ENCODE measurements around the gene ADAM10. TPM values are rescaled to one million over a fixed set of nuclear protein-coding genes. Genes with fewer than 3 reads are reported as not detected.
"Not testable (repeated sequence)": the region's sequence is repeated elsewhere in the genome, so short reads cannot be mapped to it uniquely, and the experiment has no call there.

The ADAM10 gene
- total and polyA plus RNA-seq, 2 donors (not counting 1 experiment from before 2014, with no cell fraction given), result 18.8 to 138 TPM

DNA sequence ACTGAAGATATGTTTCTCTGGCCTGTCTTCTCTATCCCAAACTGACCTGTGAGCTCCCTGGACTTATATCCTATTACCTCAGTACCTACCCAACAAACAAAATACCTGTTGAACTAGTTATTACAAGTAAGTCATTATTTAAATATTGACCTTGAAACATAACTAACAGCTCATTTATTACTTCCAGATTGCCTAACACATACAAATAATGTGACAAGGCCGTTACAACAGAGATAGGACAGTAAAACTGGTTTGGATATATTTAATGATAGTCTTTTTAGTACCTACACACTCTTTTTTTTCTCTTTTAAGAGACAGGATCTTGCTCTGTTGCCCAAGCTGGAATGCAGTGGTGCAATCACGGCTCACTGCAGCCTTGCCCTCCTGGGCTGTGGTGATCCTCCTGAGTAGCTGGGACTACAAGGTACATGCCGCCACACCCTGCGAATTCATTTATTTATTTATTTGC, 145.0 kb downstream of the ADAM10 start:
- ATAC-seq (ENCODE audit: low read depth) (no peak), DNase-seq (no peak)
- H3K4me1 ChIP-seq (ENCODE audit: control insufficient read depth in 2 of 2, insufficient read depth in 2 of 2, low read length in 2 of 2), result no peaks in the 10 kb centered on the region
- no peaks in the 10 kb centered on the region for H3K27me3 ChIP-seq (replicated peaks in 1 of 4; ENCODE audit: control extremely low read depth in 1 of 4, control insufficient read depth in 3 of 4, insufficient read depth in 4 of 4, low read length in 3 of 4)
- Mint-ChIP-seq H3K27ac (no peak overlapping the region), H3K27me3 (no peaks in the 10 kb centered on the region), H3K4me1 (peaks cover 6% of the 10 kb centered on the region), H3K4me3 (no peak overlapping the region), H3K9me3 (ENCODE audit: insufficient read depth) (no peaks in the 10 kb centered on the region)
- intact Hi-C loops (cut with micrococcal nuclease), result no loop called here
- WGBS (ENCODE audit: insufficient coverage), result 96% methylated on average over 2 of the region's 4 CpGs
- ChIA-PET CTCF (interaction anchor here (1.1 kb wide), 1 partner anchor 15 kb away, joined by 3 read pairs; no protein-coding TSS in a partner anchor), POLR2A (no interaction called here)
- no peaks in the 10 kb centered on the region for H4K20me1 ChIP-seq (ENCODE audit: control insufficient read depth, insufficient read depth, low read length, poor library complexity, severe bottlenecking)
- H3K4me3 ChIP-seq (ENCODE audit: control extremely low read depth in 1 of 5, extremely low read depth in 1 of 5, insufficient read depth in 1 of 5, low read depth in 2 of 5, low read length in 4 of 5), result no peak overlapping the region
- no peaks in the 10 kb centered on the region for H3K79me2 ChIP-seq (ENCODE audit: control insufficient read depth, insufficient read depth, low read length)
- H3K36me3 ChIP-seq (replicated peaks in 1 of 2; ENCODE audit: control extremely low read depth in 1 of 2, control insufficient read depth in 1 of 2, extremely low read depth in 1 of 2, insufficient read depth in 2 of 2, low read length in 1 of 2), result peaks cover 0 to 31% of the 10 kb centered on the region in 2 experiments
- no peak overlapping the region for H3K4me2 ChIP-seq (replicated peaks; ENCODE audit: low read depth, low read length, poor library complexity, severe bottlenecking)
- no peak overlapping the region for H3K27ac ChIP-seq (ENCODE audit: low read length in 2 of 2)
- H3K9ac ChIP-seq (ENCODE audit: low read length), result no peak overlapping the region
- no peak overlapping the region for H2AFZ ChIP-seq (ENCODE audit: insufficient read depth, low read depth, low read length, poor library complexity, severe bottlenecking)
- H3K9me3 ChIP-seq (ENCODE audit: control extremely low read depth in 1 of 3, control insufficient read depth in 2 of 3, insufficient read depth in 1 of 3, low read length in 2 of 3), result no peaks in the 10 kb centered on the region
- TF ChIP-seq, protein P1, sequence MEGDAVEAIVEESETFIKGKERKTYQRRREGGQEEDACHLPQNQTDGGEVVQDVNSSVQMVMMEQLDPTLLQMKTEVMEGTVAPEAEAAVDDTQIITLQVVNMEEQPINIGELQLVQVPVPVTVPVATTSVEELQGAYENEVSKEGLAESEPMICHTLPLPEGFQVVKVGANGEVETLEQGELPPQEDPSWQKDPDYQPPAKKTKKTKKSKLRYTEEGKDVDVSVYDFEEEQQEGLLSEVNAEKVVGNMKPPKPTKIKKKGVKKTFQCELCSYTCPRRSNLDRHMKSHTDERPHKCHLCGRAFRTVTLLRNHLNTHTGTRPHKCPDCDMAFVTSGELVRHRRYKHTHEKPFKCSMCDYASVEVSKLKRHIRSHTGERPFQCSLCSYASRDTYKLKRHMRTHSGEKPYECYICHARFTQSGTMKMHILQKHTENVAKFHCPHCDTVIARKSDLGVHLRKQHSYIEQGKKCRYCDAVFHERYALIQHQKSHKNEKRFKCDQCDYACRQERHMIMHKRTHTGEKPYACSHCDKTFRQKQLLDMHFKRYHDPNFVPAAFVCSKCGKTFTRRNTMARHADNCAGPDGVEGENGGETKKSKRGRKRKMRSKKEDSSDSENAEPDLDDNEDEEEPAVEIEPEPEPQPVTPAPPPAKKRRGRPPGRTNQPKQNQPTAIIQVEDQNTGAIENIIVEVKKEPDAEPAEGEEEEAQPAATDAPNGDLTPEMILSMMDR (IDR thresholded peaks at IDR 0.05), result no peak
- TF ChIP-seq EZH2 (IDR thresholded peaks at IDR 0.05; ENCODE audit: borderline replicate concordance, insufficient read depth, low read depth, low read length, poor library complexity, severe bottlenecking), result no peak

DNA sequence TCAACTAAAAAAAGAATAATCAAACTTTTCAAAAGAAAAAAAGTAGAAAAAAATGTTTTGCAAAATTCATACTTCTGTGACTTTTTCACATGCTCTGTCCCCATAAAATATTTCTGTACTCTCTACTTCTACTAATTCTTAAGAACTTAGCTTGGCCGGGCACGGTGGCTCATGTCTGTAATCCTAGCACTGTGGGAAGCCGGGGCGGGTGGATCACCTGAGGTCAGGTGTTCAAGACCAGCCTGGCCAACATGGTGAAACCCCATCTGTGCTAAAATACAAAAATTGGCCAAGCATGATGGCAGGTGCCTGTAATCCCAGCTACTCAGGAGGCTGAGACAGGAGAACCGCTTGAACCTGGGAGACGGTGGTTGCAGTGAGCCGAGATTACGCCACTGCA, 145.6 kb downstream of the ADAM10 start:
- H3K4me3 Mint-ChIP-seq; H3K4me1 ChIP-seq (ENCODE audit: control insufficient read depth in 2 of 2, insufficient read depth in 2 of 2, low read length in 2 of 2); H4K20me1 ChIP-seq (ENCODE audit: control insufficient read depth, insufficient read depth, low read length, poor library complexity, severe bottlenecking); H2AFZ ChIP-seq (ENCODE audit: insufficient read depth, low read depth, low read length, poor library complexity, severe bottlenecking); POLR2A ChIA-PET; H3K27me3 Mint-ChIP-seq; DNase-seq; H3K27me3 ChIP-seq (replicated peaks in 1 of 4; ENCODE audit: control extremely low read depth in 1 of 4, control insufficient read depth in 3 of 4, insufficient read depth in 4 of 4, low read length in 3 of 4); H3K79me2 ChIP-seq (ENCODE audit: control insufficient read depth, insufficient read depth, low read length); H3K9ac ChIP-seq (ENCODE audit: low read length); intact Hi-C loops (cut with micrococcal nuclease); H3K4me3 ChIP-seq (ENCODE audit: control extremely low read depth in 1 of 5, extremely low read depth in 1 of 5, insufficient read depth in 1 of 5, low read depth in 2 of 5, low read length in 4 of 5); H3K4me2 ChIP-seq (replicated peaks; ENCODE audit: low read depth, low read length, poor library complexity, severe bottlenecking); H3K9me3 Mint-ChIP-seq (ENCODE audit: insufficient read depth); H3K4me1 Mint-ChIP-seq; H3K9me3 ChIP-seq (ENCODE audit: control extremely low read depth in 1 of 3, control insufficient read depth in 2 of 3, insufficient read depth in 1 of 3, low read length in 2 of 3); H3K27ac Mint-ChIP-seq; H3K27ac ChIP-seq (ENCODE audit: low read length in 2 of 2); ATAC-seq (ENCODE audit: low read depth): not testable (repeated sequence)
- peaks cover 0 to 29% of the 10 kb centered on the region in 2 experiments for H3K36me3 ChIP-seq (replicated peaks in 1 of 2; ENCODE audit: control extremely low read depth in 1 of 2, control insufficient read depth in 1 of 2, extremely low read depth in 1 of 2, insufficient read depth in 2 of 2, low read length in 1 of 2)
- CTCF ChIA-PET, result interaction anchor here (1.1 kb wide), 1 partner anchor 16 kb away, joined by 3 read pairs; no protein-coding TSS in a partner anchor
- 100% methylated on average over 8 of the region's 8 CpGs for WGBS (ENCODE audit: insufficient coverage)
